ENCODE data around the gene TNS1. TPM values are rescaled to one million over a fixed set of nuclear protein-coding genes. Genes with fewer than 3 reads are reported as not detected.

TNS1 gene
- total RNA-seq, 1 donor from 2014 or later, result 1,334 TPM

GRCh38 chr2:217823626-217824025 is 179.2 kb downstream of the TNS1 start:
- Histone ChIP-seq H3K36me3 (peaks cover 87 to 94% of the 10 kb centered on the region in 2 donors), H3K4me3 (no peak overlapping the region), H3K27ac (peak overlapping the region in 1 of 2 donors; percentile 68), H3K4me1 (peaks cover 8 to 51% of the 10 kb centered on the region in 2 donors), H3K9me3 (no peaks in the 10 kb centered on the region), H3K27me3 (no peaks in the 10 kb centered on the region)
- intact Hi-C loops (cut with DNase I), result no loop called here
- no peak for TF ChIP-seq CTCF (IDR thresholded peaks at IDR 0.05)
- DNase-seq (ENCODE audit: low spot score in 2 of 2), result no peak

GRCh38 chr2:217822296-217823252 is 180.2 kb downstream of the TNS1 start:
- intact Hi-C loops (cut with DNase I), result no loop called here
- H3K27me3 ChIP-seq, result no peaks in the 10 kb centered on the region
- H3K4me3 ChIP-seq, result no peak overlapping the region
- peaks cover 16 to 49% of the 10 kb centered on the region in 2 donors for H3K4me1 ChIP-seq
- TF ChIP-seq CTCF (IDR thresholded peaks at IDR 0.05), result no peak
- H3K9me3 ChIP-seq, result no peaks in the 10 kb centered on the region
- DNase-seq (ENCODE audit: low spot score in 2 of 2), result peak in 1 of 2 donors; percentile 88
- H3K36me3 ChIP-seq, result peaks cover 88 to 95% of the 10 kb centered on the region in 2 donors
- H3K27ac ChIP-seq, result peak overlapping the region; percentile 62 to 76

GRCh38 chr2:217821536-217822147 is 181.2 kb downstream of the TNS1 start:
- Histone ChIP-seq H3K4me3 (no peak overlapping the region), H3K36me3 (peaks cover 91 to 95% of the 10 kb centered on the region in 2 donors), H3K27me3 (no peaks in the 10 kb centered on the region), H3K4me1 (peaks cover 12 to 47% of the 10 kb centered on the region in 2 donors), H3K27ac (peak overlapping the region; percentile 62 to 76), H3K9me3 (no peaks in the 10 kb centered on the region)
- DNase-seq (ENCODE audit: low spot score in 2 of 2), result no peak
- intact Hi-C loops (cut with DNase I), result no loop called here
- no peak for TF ChIP-seq CTCF (IDR thresholded peaks at IDR 0.05)

- H3K9me3 ChIP-seq, result no peaks in the 10 kb centered on the region
- peak overlapping the region; percentile 44 to 62 for H3K27ac ChIP-seq
- TF ChIP-seq CTCF (IDR thresholded peaks at IDR 0.05), result no peak
- no peak overlapping the region for H3K4me3 ChIP-seq
- H3K4me1 ChIP-seq, result peaks cover 10 to 47% of the 10 kb centered on the region in 2 donors
- no peak for DNase-seq (ENCODE audit: low spot score in 2 of 2)
- no peaks in the 10 kb centered on the region for H3K27me3 ChIP-seq
- peaks cover 91 to 96% of the 10 kb centered on the region in 2 donors for H3K36me3 ChIP-seq
- intact Hi-C loops (cut with DNase I), result no loop called here
Observed at GRCh38 chr2:217820904-217821303, 181.9 kb downstream of the TNS1 start.

GRCh38 chr2:217820091-217820819 is 182.5 kb downstream of the TNS1 start:
- intact Hi-C loops (cut with DNase I), result no loop called here
- TF ChIP-seq CTCF (IDR thresholded peaks at IDR 0.05), result no peak
- peaks cover 90 to 97% of the 10 kb centered on the region in 2 donors for H3K36me3 ChIP-seq

More at GRCh38 chr2:217820091-217820819, 182.5 kb downstream of the TNS1 start:
- DNase-seq (ENCODE audit: low spot score in 2 of 2), result no peak
- Histone ChIP-seq H3K4me3 (no peak overlapping the region), H3K27me3 (no peaks in the 10 kb centered on the region), H3K9me3 (no peaks in the 10 kb centered on the region), H3K27ac (peak overlapping the region; percentile 44 to 62), H3K4me1 (peaks cover 10 to 45% of the 10 kb centered on the region in 2 donors)

Measured in ascending aorta (tissue), 2 donors.